GM18858 (cell line): Measurements from ENCODE around the gene SSTR4.
"Not testable (repeated sequence)": the region's sequence is repeated elsewhere in the genome, so short reads cannot be mapped to it uniquely, and the experiment has no call there.

Experiments used
- ATAC-seq: cut with Tn5 transposase; IDR thresholded peaks from one replicate; pipeline ENCODE4 v1.9.1; 2021; ENCODE audit not compliant: unreplicated experiment

The SSTR4 gene

GRCh38 chr20:23034721-23035671 is at the start of gene SSTR4:
Gene SSTR4 (plus strand): TSS chr20:23035312. CDS start chr20:23035484, 172 bp downstream.
- ATAC-seq: no peak

- no peak for ATAC-seq
Observed at GRCh38 chr20:22986601-22987000, 48.5 kb upstream of the SSTR4 start.

GRCh38 chr20:22991424-22991823 is 43.7 kb upstream of the SSTR4 start:
- not testable (repeated sequence) for ATAC-seq

GRCh38 chr20:22993823-22994222 is 41.3 kb upstream of the SSTR4 start:
- ATAC-seq: no peak

- ATAC-seq: no peak
Observed at GRCh38 chr20:22995923-22996322, 39.2 kb upstream of the SSTR4 start.

- no peak for ATAC-seq
Observed at GRCh38 chr20:22998476-22998875, 36.6 kb upstream of the SSTR4 start.

GRCh38 chr20:22999756-23000155 is 35.4 kb upstream of the SSTR4 start:
- no peak for ATAC-seq

GRCh38 chr20:23000232-23000947 is 34.7 kb upstream of the SSTR4 start:
- ATAC-seq: no peak

- ATAC-seq: no peak
Observed at GRCh38 chr20:23002276-23002675, 32.8 kb upstream of the SSTR4 start.

GRCh38 chr20:23003077-23003635 is 32.0 kb upstream of the SSTR4 start:
- ATAC-seq: no peak

GRCh38 chr20:23003881-23004460 is 31.1 kb upstream of the SSTR4 start:
- ATAC-seq: no peak

GRCh38 chr20:23005776-23006175 is 29.3 kb upstream of the SSTR4 start:
- ATAC-seq: no peak

GRCh38 chr20:23007462-23007861 is 27.6 kb upstream of the SSTR4 start:
- no peak for ATAC-seq

- no peak for ATAC-seq
Observed at GRCh38 chr20:23007886-23008655, 27.0 kb upstream of the SSTR4 start.

GRCh38 chr20:23008667-23009066 is 26.4 kb upstream of the SSTR4 start:
- ATAC-seq: no peak

- no peak for ATAC-seq
Observed at GRCh38 chr20:23009636-23010035, 25.5 kb upstream of the SSTR4 start.

GRCh38 chr20:23010096-23010495 is 25.0 kb upstream of the SSTR4 start:
- no peak for ATAC-seq

- no peak for ATAC-seq
Observed at GRCh38 chr20:23011008-23011721, 23.9 kb upstream of the SSTR4 start.

- ATAC-seq: no peak
Observed at GRCh38 chr20:23013429-23013828, 21.7 kb upstream of the SSTR4 start.

- ATAC-seq: no peak
Observed at GRCh38 chr20:23017516-23017915, 17.6 kb upstream of the SSTR4 start.
